ENCODE results near the gene SHISA9.

DNA sequence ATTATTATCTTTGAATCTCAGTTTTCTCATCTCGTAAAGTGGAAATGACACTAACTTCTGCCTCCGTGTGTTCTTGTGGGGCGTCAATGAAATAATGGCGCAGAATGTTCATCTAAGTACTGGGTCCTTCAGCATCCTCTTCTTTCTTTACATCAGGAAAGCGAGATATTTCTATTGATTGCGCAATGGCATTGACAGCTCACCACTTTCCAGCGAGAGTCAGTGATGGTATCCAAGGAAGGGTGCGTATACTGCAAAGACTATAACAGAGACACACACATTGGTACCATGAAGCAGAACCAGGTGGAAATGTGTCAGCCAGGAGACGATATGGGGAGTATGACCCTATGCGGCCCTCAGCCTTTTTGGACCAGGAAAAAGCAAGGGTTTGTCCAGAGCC, 162.1 kb downstream of the SHISA9 start:
- TF ChIP-seq, protein P1, sequence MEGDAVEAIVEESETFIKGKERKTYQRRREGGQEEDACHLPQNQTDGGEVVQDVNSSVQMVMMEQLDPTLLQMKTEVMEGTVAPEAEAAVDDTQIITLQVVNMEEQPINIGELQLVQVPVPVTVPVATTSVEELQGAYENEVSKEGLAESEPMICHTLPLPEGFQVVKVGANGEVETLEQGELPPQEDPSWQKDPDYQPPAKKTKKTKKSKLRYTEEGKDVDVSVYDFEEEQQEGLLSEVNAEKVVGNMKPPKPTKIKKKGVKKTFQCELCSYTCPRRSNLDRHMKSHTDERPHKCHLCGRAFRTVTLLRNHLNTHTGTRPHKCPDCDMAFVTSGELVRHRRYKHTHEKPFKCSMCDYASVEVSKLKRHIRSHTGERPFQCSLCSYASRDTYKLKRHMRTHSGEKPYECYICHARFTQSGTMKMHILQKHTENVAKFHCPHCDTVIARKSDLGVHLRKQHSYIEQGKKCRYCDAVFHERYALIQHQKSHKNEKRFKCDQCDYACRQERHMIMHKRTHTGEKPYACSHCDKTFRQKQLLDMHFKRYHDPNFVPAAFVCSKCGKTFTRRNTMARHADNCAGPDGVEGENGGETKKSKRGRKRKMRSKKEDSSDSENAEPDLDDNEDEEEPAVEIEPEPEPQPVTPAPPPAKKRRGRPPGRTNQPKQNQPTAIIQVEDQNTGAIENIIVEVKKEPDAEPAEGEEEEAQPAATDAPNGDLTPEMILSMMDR (IDR thresholded peaks at IDR 0.05) = no peak
- no peak for TF ChIP-seq EZH2 (IDR thresholded peaks at IDR 0.05; ENCODE audit: borderline replicate concordance, insufficient read depth, low read depth, low read length, poor library complexity, severe bottlenecking)
